ENCODE results near the gene ZCWPW1.

ZCWPW1 gene

DNA sequence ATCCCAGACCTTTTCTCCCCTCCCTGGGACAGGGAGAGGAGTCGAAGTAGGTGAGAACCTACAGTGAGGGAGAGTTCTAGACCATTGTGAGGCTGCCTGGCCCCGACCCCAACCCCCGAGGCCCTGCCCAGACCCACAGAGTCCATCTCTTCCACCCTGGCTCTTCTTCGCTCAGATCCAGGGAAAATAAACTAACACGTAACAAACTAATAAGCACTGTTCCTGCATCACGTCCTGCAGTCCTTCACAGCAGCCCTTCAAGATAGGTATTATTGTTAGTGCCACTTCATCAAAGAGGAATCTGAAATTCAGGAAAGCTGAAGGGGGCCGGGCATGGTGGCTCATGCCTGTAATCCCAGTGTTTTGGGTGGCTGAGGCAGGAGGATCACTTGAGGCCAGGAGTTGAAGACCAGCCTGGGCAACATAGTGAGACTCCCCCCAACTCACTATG, 35.7 kb upstream of the ZCWPW1 start, which contains the start of gene SPACDR:
SPACDR (minus strand) TSS at position 51 of the 451 bp plus-strand sequence. CDS start 235 bp downstream, outside the sequence.
- no peaks in the 10 kb centered on the region for H4K20me1 ChIP-seq (ENCODE audit: low read depth, low read length)
- H3K79me2 ChIP-seq (ENCODE audit: insufficient read depth, low read length), result no peaks in the 10 kb centered on the region
- no peak within 1 kb of the TSS for H3K9ac ChIP-seq (ENCODE audit: low read length)
- no peak within 1 kb of the TSS for H2AFZ ChIP-seq (ENCODE audit: low read depth, low read length, severe bottlenecking)
- no peaks in the 10 kb centered on the region for H3K9me2 ChIP-seq (replicated peaks; ENCODE audit: insufficient read depth, low read length)
- no peaks in the 10 kb centered on the region for H3K9me3 ChIP-seq (ENCODE audit: insufficient read depth, low read length)
- H3K4me2 ChIP-seq (ENCODE audit: low read depth, low read length, poor library complexity, severe bottlenecking), result no peak within 1 kb of the TSS
- no peaks in the 10 kb centered on the region for H3K36me3 ChIP-seq (ENCODE audit: low read length)
- H3K27ac ChIP-seq (ENCODE audit: low read depth, low read length), result no peak within 1 kb of the TSS
- no peaks in the 10 kb centered on the region for H3F3A ChIP-seq (ENCODE audit: insufficient read depth)
- TF ChIP-seq, protein P1, sequence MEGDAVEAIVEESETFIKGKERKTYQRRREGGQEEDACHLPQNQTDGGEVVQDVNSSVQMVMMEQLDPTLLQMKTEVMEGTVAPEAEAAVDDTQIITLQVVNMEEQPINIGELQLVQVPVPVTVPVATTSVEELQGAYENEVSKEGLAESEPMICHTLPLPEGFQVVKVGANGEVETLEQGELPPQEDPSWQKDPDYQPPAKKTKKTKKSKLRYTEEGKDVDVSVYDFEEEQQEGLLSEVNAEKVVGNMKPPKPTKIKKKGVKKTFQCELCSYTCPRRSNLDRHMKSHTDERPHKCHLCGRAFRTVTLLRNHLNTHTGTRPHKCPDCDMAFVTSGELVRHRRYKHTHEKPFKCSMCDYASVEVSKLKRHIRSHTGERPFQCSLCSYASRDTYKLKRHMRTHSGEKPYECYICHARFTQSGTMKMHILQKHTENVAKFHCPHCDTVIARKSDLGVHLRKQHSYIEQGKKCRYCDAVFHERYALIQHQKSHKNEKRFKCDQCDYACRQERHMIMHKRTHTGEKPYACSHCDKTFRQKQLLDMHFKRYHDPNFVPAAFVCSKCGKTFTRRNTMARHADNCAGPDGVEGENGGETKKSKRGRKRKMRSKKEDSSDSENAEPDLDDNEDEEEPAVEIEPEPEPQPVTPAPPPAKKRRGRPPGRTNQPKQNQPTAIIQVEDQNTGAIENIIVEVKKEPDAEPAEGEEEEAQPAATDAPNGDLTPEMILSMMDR (IDR thresholded peaks at IDR 0.05; ENCODE audit: insufficient read depth, low read length, poor library complexity, severe bottlenecking), result no peak
- TF ChIP-seq EZH2phosphoT487 (conservative IDR thresholded peaks at IDR 0.05; ENCODE audit: low read length), result no peak
- no peaks in the 10 kb centered on the region for H3K27me3 ChIP-seq (ENCODE audit: low read length)
- no peak within 1 kb of the TSS for H3K4me3 ChIP-seq (ENCODE audit: insufficient read depth, low read length, poor library complexity, severe bottlenecking)

DNA sequence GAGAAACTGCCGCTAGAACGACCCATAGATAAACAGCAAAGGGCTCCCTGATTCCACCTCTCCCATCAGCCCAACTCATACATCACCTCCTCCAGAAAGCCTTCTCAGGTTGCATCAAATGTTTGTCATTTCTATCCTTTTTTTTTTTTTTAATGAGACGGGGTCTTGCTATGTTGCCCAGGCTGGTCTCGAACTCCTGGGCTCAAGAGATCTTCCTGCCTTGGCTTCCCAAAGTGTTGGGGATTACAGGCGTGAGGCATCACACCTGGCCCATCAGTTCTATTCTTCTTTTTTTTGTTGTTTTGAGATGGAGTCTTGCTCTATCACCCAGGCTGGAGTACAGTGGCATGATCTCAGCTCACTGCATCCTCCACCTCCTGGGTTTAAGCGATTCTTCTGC, 28.5 kb upstream of the ZCWPW1 start:
- H3K79me2 ChIP-seq (ENCODE audit: insufficient read depth, low read length), result no peaks in the 10 kb centered on the region
- no peaks in the 10 kb centered on the region for H3K9me2 ChIP-seq (replicated peaks; ENCODE audit: insufficient read depth, low read length)
- no peak overlapping the region for H3K4me3 ChIP-seq (ENCODE audit: insufficient read depth, low read length, poor library complexity, severe bottlenecking)
- no peaks in the 10 kb centered on the region for H3K9me3 ChIP-seq (ENCODE audit: insufficient read depth, low read length)
- H3K27me3 ChIP-seq (ENCODE audit: low read length), result no peaks in the 10 kb centered on the region
- no peak overlapping the region for H2AFZ ChIP-seq (ENCODE audit: low read depth, low read length, severe bottlenecking)
- H3K4me2 ChIP-seq (ENCODE audit: low read depth, low read length, poor library complexity, severe bottlenecking), result no peak overlapping the region
- TF ChIP-seq EZH2phosphoT487 (conservative IDR thresholded peaks at IDR 0.05; ENCODE audit: low read length), result no peak
- TF ChIP-seq, protein P1 (IDR thresholded peaks at IDR 0.05; ENCODE audit: insufficient read depth, low read length, poor library complexity, severe bottlenecking), result no peak
- no peaks in the 10 kb centered on the region for H3F3A ChIP-seq (ENCODE audit: insufficient read depth)
- no peak overlapping the region for H3K27ac ChIP-seq (ENCODE audit: low read depth, low read length)
- no peaks in the 10 kb centered on the region for H4K20me1 ChIP-seq (ENCODE audit: low read depth, low read length)
- no peaks in the 10 kb centered on the region for H3K36me3 ChIP-seq (ENCODE audit: low read length)
- no peak overlapping the region for H3K9ac ChIP-seq (ENCODE audit: low read length)

DNA sequence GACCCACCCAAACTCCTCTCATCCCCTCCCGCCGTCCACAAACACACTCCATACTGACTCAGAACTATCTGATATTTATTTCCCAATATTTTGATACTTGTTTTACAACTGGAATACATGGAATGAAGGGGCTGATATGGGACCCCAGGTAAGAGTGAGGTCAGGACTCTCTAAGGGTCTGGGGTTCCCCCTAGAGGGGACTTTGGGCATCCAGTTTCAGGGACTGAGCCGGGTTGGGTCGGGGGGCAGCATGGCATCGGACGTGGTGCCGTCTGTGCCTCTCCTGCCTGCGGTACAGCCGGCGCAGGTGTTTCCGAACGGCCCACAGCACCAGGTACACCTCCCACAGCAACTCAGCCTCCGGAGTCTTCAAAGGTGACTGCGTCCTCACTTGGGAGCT, 28.1 kb upstream of the ZCWPW1 start:
- Histone ChIP-seq H3K9me3 (ENCODE audit: insufficient read depth, low read length) (no peaks in the 10 kb centered on the region), H3K27me3 (ENCODE audit: low read length) (no peaks in the 10 kb centered on the region), H3K36me3 (ENCODE audit: low read length) (no peaks in the 10 kb centered on the region)

More for the DNA sequence above, 28.1 kb upstream of the ZCWPW1 start:
- H3K9me2 ChIP-seq (replicated peaks; ENCODE audit: insufficient read depth, low read length), result no peaks in the 10 kb centered on the region
- no peaks in the 10 kb centered on the region for H4K20me1 ChIP-seq (ENCODE audit: low read depth, low read length)
- no peak overlapping the region for H3K9ac ChIP-seq (ENCODE audit: low read length)
- H3K4me2 ChIP-seq (ENCODE audit: low read depth, low read length, poor library complexity, severe bottlenecking), result no peak overlapping the region
- no peak overlapping the region for H2AFZ ChIP-seq (ENCODE audit: low read depth, low read length, severe bottlenecking)
- no peak overlapping the region for H3K4me3 ChIP-seq (ENCODE audit: insufficient read depth, low read length, poor library complexity, severe bottlenecking)
- no peaks in the 10 kb centered on the region for H3F3A ChIP-seq (ENCODE audit: insufficient read depth)
- no peaks in the 10 kb centered on the region for H3K79me2 ChIP-seq (ENCODE audit: insufficient read depth, low read length)
- no peak overlapping the region for H3K27ac ChIP-seq (ENCODE audit: low read depth, low read length)
- no peak for TF ChIP-seq EZH2phosphoT487 (conservative IDR thresholded peaks at IDR 0.05; ENCODE audit: low read length)
- TF ChIP-seq, protein P1 (IDR thresholded peaks at IDR 0.05; ENCODE audit: insufficient read depth, low read length, poor library complexity, severe bottlenecking), result no peak
